Activated T-helper 1 cell treated with anti-CD3 and anti-CD28 coated beads, Interleukin-12 subunit alpha, Interleukin-12 subunit beta, Interleukin-2, Interleukin-4 antibody, amounts not matched to agents 30 ng/mL and 10 ng/mL and 1 ng/mL, durations not matched to agents 14 hours and 24 hours and 36 hours (primary cell): ENCODE measurements around the gene TLN1. TPM values are rescaled to one million over a fixed set of nuclear protein-coding genes. Genes with fewer than 3 reads are reported as not detected.

Source experiments
- DNase-seq: peaks from one replicate; pipeline ENCODE4 v3.0.0; 2021; ENCODE audit warnings: low spot score
- H3K27ac Mint-ChIP-seq: one replicate; pipeline ENCODE4 v1.8.0; 2021; ENCODE audit warnings: mild to moderate bottlenecking, mixed read lengths
- H3K27me3 Mint-ChIP-seq: one replicate; pipeline ENCODE4 v1.8.0; 2022; ENCODE audit warnings: mild to moderate bottlenecking, moderate library complexity, mixed read lengths; ENCODE audit not compliant: insufficient read depth
- H3K36me3 Mint-ChIP-seq: one replicate; pipeline ENCODE4 v1.8.0; 2021; ENCODE audit warnings: low read depth, mixed read lengths
- H3K4me1 Mint-ChIP-seq: one replicate; pipeline ENCODE4 v1.8.0; 2021; ENCODE audit warnings: low read depth, mixed read lengths
- H3K4me3 Mint-ChIP-seq: one replicate; pipeline ENCODE4 v1.8.0; 2021; ENCODE audit warnings: mild to moderate bottlenecking, moderate library complexity, mixed read lengths
- H3K9me3 Mint-ChIP-seq: one replicate; pipeline ENCODE4 v1.8.0; 2021; ENCODE audit warnings: mixed read lengths
- intact Hi-C: fragments of 100-400 bp; cut with micrococcal nuclease; formaldehyde crosslinking; loops from one replicate; pipeline ENCODE4 v1.15.1; 2024
- total RNA-seq: library from RNA; stranded (reverse); gene quantifications from 2 replicates; pipeline ENCODE4 v1.2.3, GENCODE V29; 2022

Gene TLN1
- total RNA-seq: 229 and 230 TPM in 2 replicates

DNA sequence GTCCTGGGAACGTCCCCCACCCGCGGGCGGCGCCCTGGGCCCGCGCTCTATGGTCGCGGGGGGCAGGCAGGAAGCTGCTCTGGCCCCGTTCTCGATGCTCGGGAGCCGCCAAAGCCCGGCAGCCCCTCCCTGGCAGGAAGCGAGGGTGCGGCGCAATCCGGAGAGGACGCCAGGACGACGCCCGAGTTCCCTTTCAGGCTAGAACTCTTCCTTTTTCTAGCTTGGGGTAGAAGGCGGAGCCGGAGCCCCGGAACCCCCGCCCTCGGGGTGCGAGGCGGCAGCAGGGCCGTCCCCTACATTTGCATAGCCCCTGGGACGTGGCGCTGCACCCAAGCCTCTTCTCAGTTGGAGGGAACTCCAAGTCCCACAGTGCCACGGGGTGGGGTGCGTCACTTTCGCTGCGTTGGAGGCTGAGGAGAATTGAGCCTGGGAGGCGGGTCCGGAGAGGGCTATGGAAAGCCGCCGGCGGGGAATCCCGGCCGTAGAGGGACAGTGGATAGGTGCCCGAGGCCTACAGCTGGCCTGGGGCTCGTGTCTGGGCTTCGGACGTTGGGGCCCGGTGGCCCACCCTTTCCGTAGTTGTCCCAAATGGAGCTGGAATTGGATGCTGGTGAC lies at the start of gene TLN1, which contains the start of gene CREB3:
TLN1 (minus strand) TSS at position 11 of the 615 bp plus-strand sequence. CDS start 6,501 bp downstream, outside the sequence.
CREB3 (plus strand) TSS at position 482 of the 615 bp plus-strand sequence; CDS start at position 589, 107 bp downstream.
- Mint-ChIP-seq H3K4me3 (no peak within 1 kb of the TSS), H3K27ac (peak within 1 kb of the TSS; percentile 92)

DNA sequence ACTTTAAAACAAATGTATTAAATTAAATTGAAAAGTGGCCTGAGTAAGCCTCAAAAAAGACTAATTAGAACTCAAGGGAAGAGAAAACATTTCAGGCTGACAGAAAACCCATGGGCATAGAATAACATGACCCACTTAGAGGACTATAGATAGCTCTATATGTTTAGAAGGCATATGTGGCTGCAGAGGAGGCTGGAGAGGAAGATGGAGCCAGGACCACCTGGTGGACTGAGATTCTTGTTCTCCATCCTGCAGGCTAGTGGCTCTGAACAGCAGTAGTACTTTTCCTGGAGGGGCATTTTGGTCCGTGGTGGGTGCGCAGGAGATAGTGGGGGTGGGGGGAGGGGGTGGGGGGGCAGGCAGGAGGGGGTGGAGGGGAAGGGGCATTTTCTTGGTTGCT lies 49.1 kb upstream of the TLN1 start:
- no peaks in the 10 kb centered on the region for H3K9me3 Mint-ChIP-seq
- intact Hi-C loops: no loop called here
- H3K36me3 Mint-ChIP-seq: peaks cover 24% of the 10 kb centered on the region
- H3K27ac Mint-ChIP-seq: no peak overlapping the region
- H3K27me3 Mint-ChIP-seq: no peaks in the 10 kb centered on the region
- no peak overlapping the region for H3K4me3 Mint-ChIP-seq
- H3K4me1 Mint-ChIP-seq: peaks cover 2% of the 10 kb centered on the region
- DNase-seq: no peak

More for the DNA sequence above, at the start of gene TLN1, which contains the start of gene CREB3:
- peaks cover 22% of the 10 kb centered on the region for H3K4me1 Mint-ChIP-seq
- DNase-seq: peak; percentile 98
- H3K9me3 Mint-ChIP-seq: no peaks in the 10 kb centered on the region
- intact Hi-C loops: loop anchor here (1.0 kb wide), 12 partner anchors 17 to 660 kb away; partner anchors contain the start of genes ATOSB, CLTA, GBA2 and GNE
- peaks cover 26% of the 10 kb centered on the region for H3K36me3 Mint-ChIP-seq
- no peaks in the 10 kb centered on the region for H3K27me3 Mint-ChIP-seq

DNA sequence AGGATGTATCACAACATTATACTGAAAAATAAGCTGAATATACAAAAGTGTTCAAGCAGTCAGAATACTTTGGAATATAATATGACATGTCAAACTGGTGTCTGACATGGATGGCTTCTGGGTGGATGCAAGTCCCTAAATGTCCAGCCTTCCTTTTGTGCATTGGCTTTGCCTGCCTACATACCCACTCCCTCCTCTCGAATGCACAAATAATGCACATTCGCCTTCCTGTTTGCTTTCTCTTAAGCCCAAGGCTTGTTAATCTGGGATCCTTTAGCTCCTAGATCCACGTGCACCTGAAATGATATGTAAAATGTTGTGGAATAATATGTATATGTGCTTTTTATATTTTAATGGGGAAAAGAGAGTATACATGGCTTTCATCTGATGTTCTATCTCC lies 46.5 kb upstream of the TLN1 start:
- peaks cover 13% of the 10 kb centered on the region for H3K4me1 Mint-ChIP-seq
- peaks cover 10% of the 10 kb centered on the region for H3K36me3 Mint-ChIP-seq
- intact Hi-C loops: no loop called here
- H3K4me3 Mint-ChIP-seq: no peak overlapping the region
- no peak overlapping the region for H3K27ac Mint-ChIP-seq
- DNase-seq: no peak
- H3K27me3 Mint-ChIP-seq: no peaks in the 10 kb centered on the region
- H3K9me3 Mint-ChIP-seq: no peaks in the 10 kb centered on the region

DNA sequence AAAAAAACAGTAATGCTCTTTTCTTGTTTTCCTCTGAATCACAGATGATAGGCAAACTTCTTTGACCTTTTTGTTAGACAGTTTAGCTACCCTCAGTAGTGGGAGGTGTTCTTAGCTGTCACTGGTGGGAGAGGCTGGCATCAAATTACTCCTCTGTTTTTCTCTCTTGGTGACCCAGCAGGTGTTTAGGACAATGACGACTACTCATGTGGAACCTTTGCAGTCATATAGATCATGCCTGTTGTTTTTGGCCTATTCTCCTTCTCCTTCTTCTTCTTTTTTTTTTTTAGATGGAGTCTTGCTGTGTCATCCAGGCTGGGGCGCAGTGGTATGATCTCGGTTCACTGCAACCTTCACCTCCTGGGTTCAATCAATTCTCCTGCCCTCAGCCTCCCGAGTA lies 44.0 kb upstream of the TLN1 start:
- no peaks in the 10 kb centered on the region for H3K27me3 Mint-ChIP-seq

GRCh38 chr9:35774907-35775635 lies 43.1 kb upstream of the TLN1 start:
- intact Hi-C loops: no loop called here

More for the DNA sequence above, 44.0 kb upstream of the TLN1 start:
- H3K4me3 Mint-ChIP-seq: no peak overlapping the region
- intact Hi-C loops: no loop called here
- peaks cover 13% of the 10 kb centered on the region for H3K4me1 Mint-ChIP-seq
- no peak for DNase-seq
- no peaks in the 10 kb centered on the region for H3K9me3 Mint-ChIP-seq
- H3K27ac Mint-ChIP-seq: peak overlapping the region; percentile 77
- H3K36me3 Mint-ChIP-seq: peaks cover 7% of the 10 kb centered on the region

GRCh38 chr9:35771943-35772342 lies 39.9 kb upstream of the TLN1 start:
- intact Hi-C loops: no loop called here

More at GRCh38 chr9:35774907-35775635, 43.1 kb upstream of the TLN1 start:
- H3K27me3 Mint-ChIP-seq: no peaks in the 10 kb centered on the region
- H3K9me3 Mint-ChIP-seq: no peaks in the 10 kb centered on the region
- H3K4me1 Mint-ChIP-seq: peaks cover 13% of the 10 kb centered on the region
- H3K36me3 Mint-ChIP-seq: peaks cover 5% of the 10 kb centered on the region
- no peak for DNase-seq
- H3K27ac Mint-ChIP-seq: peak overlapping the region; percentile 25
- no peak overlapping the region for H3K4me3 Mint-ChIP-seq

GRCh38 chr9:35771534-35771933 lies 39.5 kb upstream of the TLN1 start:
- Mint-ChIP-seq H3K27ac (no peak overlapping the region), H3K27me3 (no peaks in the 10 kb centered on the region), H3K9me3 (no peaks in the 10 kb centered on the region), H3K4me1 (peaks cover 13% of the 10 kb centered on the region), H3K4me3 (no peak overlapping the region), H3K36me3 (no peaks in the 10 kb centered on the region)
- intact Hi-C loops: no loop called here
- DNase-seq: no peak

More at GRCh38 chr9:35771943-35772342, 39.9 kb upstream of the TLN1 start:
- Mint-ChIP-seq H3K9me3 (no peaks in the 10 kb centered on the region), H3K27me3 (no peaks in the 10 kb centered on the region), H3K4me1 (peaks cover 13% of the 10 kb centered on the region), H3K27ac (no peak overlapping the region), H3K36me3 (no peaks in the 10 kb centered on the region), H3K4me3 (no peak overlapping the region)
- DNase-seq: no peak

DNA sequence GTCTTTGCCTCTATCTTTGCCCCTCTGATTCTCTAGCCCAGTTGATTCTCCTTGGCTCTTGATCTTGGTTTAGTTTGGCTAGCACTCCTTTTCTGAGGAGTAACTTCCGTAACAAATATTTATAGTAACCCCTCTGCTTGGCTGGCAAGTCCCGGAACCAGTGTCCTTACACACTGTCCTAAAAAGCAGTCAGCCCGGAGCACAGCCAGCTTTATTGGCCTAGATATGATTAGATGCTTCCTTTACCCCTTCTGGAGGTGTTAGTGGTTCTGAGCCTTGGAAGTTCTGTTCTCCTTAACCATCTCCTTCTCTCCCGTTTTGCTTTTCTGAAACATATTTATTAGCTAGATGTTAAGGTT lies 39.1 kb upstream of the TLN1 start:
- no peak overlapping the region for H3K4me3 Mint-ChIP-seq
- H3K9me3 Mint-ChIP-seq: no peaks in the 10 kb centered on the region
- H3K4me1 Mint-ChIP-seq: peaks cover 11% of the 10 kb centered on the region
- H3K36me3 Mint-ChIP-seq: no peaks in the 10 kb centered on the region
- no peak overlapping the region for H3K27ac Mint-ChIP-seq
- no peak for DNase-seq
- intact Hi-C loops: no loop called here
- no peaks in the 10 kb centered on the region for H3K27me3 Mint-ChIP-seq

GRCh38 chr9:35769763-35770162 lies 37.8 kb upstream of the TLN1 start:
- Mint-ChIP-seq H3K9me3 (no peaks in the 10 kb centered on the region), H3K4me1 (no peaks in the 10 kb centered on the region), H3K27ac (no peak overlapping the region), H3K36me3 (no peaks in the 10 kb centered on the region), H3K27me3 (no peaks in the 10 kb centered on the region), H3K4me3 (no peak overlapping the region)
- DNase-seq: no peak
- intact Hi-C loops: no loop called here

- Mint-ChIP-seq H3K4me1 (peaks cover under 1% of the 10 kb centered on the region), H3K36me3 (no peaks in the 10 kb centered on the region), H3K9me3 (no peaks in the 10 kb centered on the region), H3K27me3 (no peaks in the 10 kb centered on the region), H3K27ac (no peak overlapping the region), H3K4me3 (no peak overlapping the region)
- no peak for DNase-seq
- intact Hi-C loops: no loop called here
These were observed 35.5 kb upstream of the TLN1 start for GRCh38 chr9:35767458-35767857.

GRCh38 chr9:35766997-35767396 lies 35.0 kb upstream of the TLN1 start:
- H3K27me3 Mint-ChIP-seq: no peaks in the 10 kb centered on the region
- intact Hi-C loops: no loop called here
- peaks cover 5% of the 10 kb centered on the region for H3K4me1 Mint-ChIP-seq
- no peaks in the 10 kb centered on the region for H3K36me3 Mint-ChIP-seq
- no peaks in the 10 kb centered on the region for H3K9me3 Mint-ChIP-seq
- H3K27ac Mint-ChIP-seq: no peak overlapping the region
- H3K4me3 Mint-ChIP-seq: no peak overlapping the region
- no peak for DNase-seq

DNA sequence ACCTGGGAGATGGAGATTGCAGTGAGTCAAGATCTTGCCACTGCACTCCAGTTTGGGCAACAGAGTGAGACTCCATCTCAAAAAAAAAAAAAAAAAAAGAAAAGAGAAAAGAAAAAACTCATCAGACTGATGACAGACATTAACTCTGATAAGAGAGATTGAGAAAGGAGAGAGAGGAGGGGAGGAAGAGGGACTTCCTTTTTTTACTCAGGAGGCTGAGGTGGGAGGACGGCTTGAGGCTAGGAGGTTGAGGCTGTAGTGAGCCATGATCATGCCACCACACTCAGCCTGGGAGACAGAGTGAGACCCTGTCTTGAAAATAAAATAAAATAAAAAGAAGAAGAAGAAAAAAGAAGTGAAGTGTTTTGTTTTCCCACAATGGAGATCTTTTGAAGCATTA lies 31.8 kb upstream of the TLN1 start:
- no peaks in the 10 kb centered on the region for H3K9me3 Mint-ChIP-seq
- H3K36me3 Mint-ChIP-seq: peaks cover 5% of the 10 kb centered on the region
- intact Hi-C loops: no loop called here
- no peak overlapping the region for H3K27ac Mint-ChIP-seq
- no peaks in the 10 kb centered on the region for H3K27me3 Mint-ChIP-seq
- peaks cover 28% of the 10 kb centered on the region for H3K4me1 Mint-ChIP-seq
- H3K4me3 Mint-ChIP-seq: no peak overlapping the region
- DNase-seq: no peak

GRCh38 chr9:35763181-35763580 lies 31.2 kb upstream of the TLN1 start:
- no peak for DNase-seq
- Mint-ChIP-seq H3K4me3 (no peak overlapping the region), H3K27me3 (no peaks in the 10 kb centered on the region), H3K4me1 (peaks cover 34% of the 10 kb centered on the region), H3K36me3 (peaks cover 8% of the 10 kb centered on the region), H3K9me3 (no peaks in the 10 kb centered on the region), H3K27ac (no peak overlapping the region)
- intact Hi-C loops: no loop called here
